GM12801 (cell line): ENCODE measurements around the gene AP5S1.

ENCODE experiments used
- CTCF ChIP-seq: IDR thresholded peaks from one replicate; pipeline ENCODE4 v1.5.1; 2011; ENCODE audit warnings: control low read depth; ENCODE audit not compliant: insufficient read length; ENCODE audit errors: extremely low read depth

The AP5S1 gene

GRCh38 chr20:3876000-3876399 lies 55.7 kb downstream of the AP5S1 start:
- no peak for TF ChIP-seq CTCF

GRCh38 chr20:3876676-3877075 lies 56.3 kb downstream of the AP5S1 start:
- TF ChIP-seq CTCF, result no peak
